Muscle layer of colon (tissue), 2 donors: ENCODE results near the gene POLE4.

Source experiments
- H3K27ac ChIP-seq: one replicate; pipeline ENCODE4 v1.7.0; 2013; ENCODE audit warnings: low read depth, mild to moderate bottlenecking, low read length, moderate library complexity
- H3K27me3 ChIP-seq, 2 donors: one replicate each; pipeline ENCODE4 v1.7.0; 2013; ENCODE audit warnings: low read length in 2 of 2, mild to moderate bottlenecking in 2 of 2; ENCODE audit not compliant: insufficient read depth in 2 of 2, control insufficient read depth in 1 of 2
- H3K36me3 ChIP-seq: one replicate; pipeline ENCODE4 v1.7.0; 2013; ENCODE audit warnings: mild to moderate bottlenecking, low read length; ENCODE audit not compliant: insufficient read depth
- H3K4me1 ChIP-seq: one replicate; pipeline ENCODE4 v1.7.0; 2013; ENCODE audit warnings: mild to moderate bottlenecking, low read length; ENCODE audit not compliant: insufficient read depth
- H3K4me3 ChIP-seq, 2 donors: one replicate each; pipeline ENCODE4 v1.7.0; 2013; ENCODE audit warnings: low read length in 2 of 2, low read depth in 1 of 2, mild to moderate bottlenecking in 1 of 2, moderate library complexity in 1 of 2
- H3K9ac ChIP-seq: one replicate; pipeline ENCODE4 v1.7.0; 2013; ENCODE audit warnings: low read length
- H3K9me3 ChIP-seq: one replicate; pipeline ENCODE4 v1.7.0; 2013; ENCODE audit warnings: mild to moderate bottlenecking, low read length
- donor health status: abdominal sarcoma.
- donor health status: Adenocarcinoma of cecum.

The POLE4 gene

GRCh38 chr2:75006041-75006440 is 47.6 kb downstream of the POLE4 start:
- Histone ChIP-seq H3K9me3 (no peaks in the 10 kb centered on the region), H3K9ac (no peak overlapping the region), H3K36me3 (no peaks in the 10 kb centered on the region), H3K27ac (no peak overlapping the region), H3K4me3 (no peak overlapping the region), H3K27me3 (no peaks in the 10 kb centered on the region), H3K4me1 (no peaks in the 10 kb centered on the region)

- H3K36me3 ChIP-seq: no peaks in the 10 kb centered on the region
- H3K27me3 ChIP-seq: no peaks in the 10 kb centered on the region
- H3K9ac ChIP-seq: no peak overlapping the region
- H3K27ac ChIP-seq: no peak overlapping the region
- no peak overlapping the region for H3K4me3 ChIP-seq
- H3K9me3 ChIP-seq: no peaks in the 10 kb centered on the region
- H3K4me1 ChIP-seq: no peaks in the 10 kb centered on the region
Observed at GRCh38 chr2:75007061-75007460, 48.6 kb downstream of the POLE4 start.

GRCh38 chr2:75007819-75008218 is 49.4 kb downstream of the POLE4 start:
- no peaks in the 10 kb centered on the region for H3K36me3 ChIP-seq
- H3K27me3 ChIP-seq: no peaks in the 10 kb centered on the region
- no peak overlapping the region for H3K4me3 ChIP-seq
- H3K9ac ChIP-seq: no peak overlapping the region
- H3K27ac ChIP-seq: no peak overlapping the region
- no peaks in the 10 kb centered on the region for H3K4me1 ChIP-seq
- H3K9me3 ChIP-seq: no peaks in the 10 kb centered on the region

GRCh38 chr2:75010571-75010970 is 52.1 kb downstream of the POLE4 start:
- H3K27ac ChIP-seq: no peak overlapping the region
- no peaks in the 10 kb centered on the region for H3K36me3 ChIP-seq
- no peaks in the 10 kb centered on the region for H3K4me1 ChIP-seq
- H3K4me3 ChIP-seq: no peak overlapping the region
- H3K9me3 ChIP-seq: no peaks in the 10 kb centered on the region
- no peak overlapping the region for H3K9ac ChIP-seq
- no peaks in the 10 kb centered on the region for H3K27me3 ChIP-seq

- H3K9me3 ChIP-seq: no peaks in the 10 kb centered on the region
- no peak overlapping the region for H3K27ac ChIP-seq
- no peak overlapping the region for H3K9ac ChIP-seq
- H3K27me3 ChIP-seq: no peaks in the 10 kb centered on the region
- no peaks in the 10 kb centered on the region for H3K4me1 ChIP-seq
- no peaks in the 10 kb centered on the region for H3K36me3 ChIP-seq
- H3K4me3 ChIP-seq: no peak overlapping the region
Observed at GRCh38 chr2:75012080-75012479, 53.6 kb downstream of the POLE4 start.

GRCh38 chr2:75018162-75018561 is 59.7 kb downstream of the POLE4 start:
- Histone ChIP-seq H3K4me3 (no peak overlapping the region), H3K27ac (no peak overlapping the region), H3K4me1 (no peaks in the 10 kb centered on the region), H3K27me3 (no peaks in the 10 kb centered on the region), H3K9me3 (no peaks in the 10 kb centered on the region), H3K36me3 (no peaks in the 10 kb centered on the region), H3K9ac (no peak overlapping the region)
